EL (cell line): ENCODE results near the gene PDC.
A peak's percentile ranks its signal among the peaks of the same experiment; 100 is the strongest.

Source experiments
- DNase-seq: peaks from one replicate; pipeline ENCODE4 v3.0.0-alpha.2; 2016

Gene PDC

GRCh38 chr1:186461014-186461413 is at the start of gene PDC:
Gene PDC, minus strand, starts transcription at chr1:186461114. Its CDS starts 11,655 bp downstream, at chr1:186449459.
- DNase-seq: no peak

GRCh38 chr1:186503190-186503589 is 42.3 kb upstream of the PDC start:
- DNase-seq: peak; percentile 31

DNA sequence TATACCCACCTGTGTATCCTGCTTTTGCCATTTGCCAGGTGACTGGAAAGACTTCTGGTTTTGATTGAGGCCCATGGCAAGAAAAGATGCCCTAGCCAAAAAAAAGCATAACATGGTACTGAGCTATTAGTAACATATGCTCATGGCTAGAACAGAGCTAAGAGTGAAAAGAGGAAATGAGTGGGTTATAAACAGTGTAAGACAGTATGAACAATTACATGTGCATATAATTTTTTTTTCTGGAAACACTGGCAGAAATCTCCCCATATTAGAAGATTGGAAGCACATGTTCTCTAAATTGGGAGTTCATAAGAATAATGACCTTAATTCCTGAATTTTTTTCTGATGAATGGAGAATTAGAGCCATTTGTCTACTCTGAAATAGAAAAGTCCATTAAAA is 41.2 kb upstream of the PDC start:
- no peak for DNase-seq

DNA sequence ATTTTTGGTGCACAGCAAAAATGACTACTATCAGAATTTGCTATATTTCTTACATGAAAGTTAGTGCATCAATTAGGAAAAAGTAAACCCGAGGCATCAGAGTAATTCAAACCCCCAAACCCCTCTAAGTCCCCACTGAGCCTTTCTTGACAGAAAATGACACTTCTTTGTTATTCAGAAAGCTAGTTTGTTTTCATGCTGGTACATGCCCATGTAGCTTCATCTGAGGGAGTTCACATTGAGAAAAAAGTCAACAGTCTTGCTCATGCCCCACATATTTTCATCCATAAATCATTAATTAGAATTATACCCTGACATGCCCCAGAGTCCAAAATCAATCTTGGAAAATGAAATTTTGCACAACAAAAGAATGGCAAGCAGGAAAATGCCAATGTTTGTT is 39.9 kb upstream of the PDC start:
- no peak for DNase-seq

- no peak for DNase-seq
Measured at GRCh38 chr1:186499571-186499970, 38.7 kb upstream of the PDC start.

DNA sequence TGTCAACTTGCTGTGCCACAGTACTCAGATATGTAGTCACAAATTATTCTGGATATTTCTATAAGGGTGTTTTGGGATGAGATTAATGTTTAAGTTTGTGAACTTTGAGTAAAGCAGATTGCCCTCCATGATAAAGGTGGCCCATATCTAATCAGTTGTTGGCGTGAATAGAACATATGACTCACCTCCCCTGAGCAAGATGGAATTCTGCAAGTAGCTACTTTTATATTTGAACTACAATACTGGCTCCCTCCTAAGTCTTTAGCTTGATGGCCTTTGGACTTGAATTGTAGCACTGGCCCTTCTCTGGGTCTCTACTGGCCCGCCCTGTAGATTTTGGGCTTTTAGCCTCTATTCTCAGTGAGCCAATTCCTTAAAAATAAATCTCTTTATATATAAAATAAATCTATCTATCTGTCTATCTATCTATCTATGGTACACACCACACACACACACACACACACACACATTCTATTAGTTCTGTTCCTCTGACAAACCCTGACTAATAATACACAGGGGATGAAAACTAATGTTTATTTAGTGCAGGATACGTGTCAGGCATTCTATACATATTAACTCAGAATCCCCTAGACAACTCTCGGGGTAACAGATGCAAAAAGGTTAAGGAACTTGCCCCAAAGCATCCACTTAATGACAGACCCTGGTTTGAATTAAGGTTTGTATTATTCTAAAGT is 37.9 kb upstream of the PDC start:
- peak; percentile 83 for DNase-seq

DNA sequence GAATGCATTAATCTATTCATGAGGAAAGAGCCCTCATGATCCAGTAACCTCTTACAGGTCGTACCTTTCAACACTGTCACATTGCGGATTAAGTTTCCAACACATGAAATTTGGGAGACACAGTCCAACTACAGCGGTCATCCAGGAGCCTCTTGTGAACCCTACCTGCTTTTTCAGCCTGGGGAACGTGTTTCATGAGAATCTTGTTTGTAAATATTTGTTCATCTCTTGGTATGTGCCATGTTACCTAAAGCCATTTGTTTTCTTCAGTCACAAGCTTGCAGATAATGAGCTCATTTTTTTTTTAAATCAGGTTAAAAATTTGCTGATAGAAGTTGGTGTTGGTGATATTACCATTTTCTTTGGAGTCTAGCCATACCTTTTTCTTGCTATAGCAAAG is 37.2 kb upstream of the PDC start:
- DNase-seq: no peak

DNA sequence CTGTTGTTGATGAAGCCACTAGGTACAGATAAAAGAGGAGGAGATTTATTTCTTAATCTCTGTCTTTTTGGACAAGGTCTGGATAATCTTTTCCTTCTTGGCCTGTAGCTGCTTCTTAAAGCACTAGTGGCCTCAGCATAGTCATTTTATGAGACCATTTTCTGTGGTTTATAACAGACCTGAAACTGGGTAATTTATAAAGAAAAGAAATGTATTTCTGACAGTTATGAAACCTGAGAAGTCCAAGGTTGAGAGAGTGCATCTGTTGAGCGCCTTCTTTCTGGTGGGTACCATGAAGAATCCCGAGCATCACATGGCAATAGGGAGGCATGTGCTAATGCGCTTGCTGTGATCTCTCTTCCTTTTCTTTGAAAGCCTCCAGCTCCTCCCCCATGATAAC is 36.7 kb upstream of the PDC start:
- no peak for DNase-seq

DNA sequence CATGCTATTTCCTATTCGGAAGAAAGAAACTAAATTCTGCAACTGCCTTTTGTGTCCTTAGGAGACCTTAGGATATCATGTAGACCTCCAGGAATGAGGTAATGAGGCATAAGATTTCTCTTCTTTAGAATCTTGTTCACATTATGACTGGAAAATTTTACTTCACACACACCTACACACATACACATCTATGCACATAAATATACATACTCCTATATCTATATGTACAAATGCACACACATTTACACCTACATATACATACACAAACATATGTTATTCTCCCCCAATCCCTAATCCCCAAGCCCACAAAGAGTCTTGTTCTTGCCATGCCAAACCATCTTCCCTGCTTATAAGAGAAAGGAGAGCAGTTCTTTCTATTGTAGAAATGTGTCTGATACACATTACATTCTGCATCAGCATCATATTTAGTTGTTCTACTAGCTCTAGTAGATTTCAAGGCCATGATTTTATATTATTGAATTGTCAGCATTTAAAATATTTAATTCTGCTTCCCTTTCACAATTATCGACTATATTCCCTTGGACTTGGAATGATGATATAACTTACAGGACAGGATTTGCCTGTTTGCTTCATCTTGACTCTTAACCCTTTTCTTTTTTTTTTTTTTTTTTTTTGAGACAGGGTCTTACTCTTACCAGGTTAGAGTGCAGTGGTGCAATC is 35.4 kb upstream of the PDC start:
- DNase-seq: no peak

GRCh38 chr1:186494832-186495271 is 33.9 kb upstream of the PDC start:
- no peak for DNase-seq

DNA sequence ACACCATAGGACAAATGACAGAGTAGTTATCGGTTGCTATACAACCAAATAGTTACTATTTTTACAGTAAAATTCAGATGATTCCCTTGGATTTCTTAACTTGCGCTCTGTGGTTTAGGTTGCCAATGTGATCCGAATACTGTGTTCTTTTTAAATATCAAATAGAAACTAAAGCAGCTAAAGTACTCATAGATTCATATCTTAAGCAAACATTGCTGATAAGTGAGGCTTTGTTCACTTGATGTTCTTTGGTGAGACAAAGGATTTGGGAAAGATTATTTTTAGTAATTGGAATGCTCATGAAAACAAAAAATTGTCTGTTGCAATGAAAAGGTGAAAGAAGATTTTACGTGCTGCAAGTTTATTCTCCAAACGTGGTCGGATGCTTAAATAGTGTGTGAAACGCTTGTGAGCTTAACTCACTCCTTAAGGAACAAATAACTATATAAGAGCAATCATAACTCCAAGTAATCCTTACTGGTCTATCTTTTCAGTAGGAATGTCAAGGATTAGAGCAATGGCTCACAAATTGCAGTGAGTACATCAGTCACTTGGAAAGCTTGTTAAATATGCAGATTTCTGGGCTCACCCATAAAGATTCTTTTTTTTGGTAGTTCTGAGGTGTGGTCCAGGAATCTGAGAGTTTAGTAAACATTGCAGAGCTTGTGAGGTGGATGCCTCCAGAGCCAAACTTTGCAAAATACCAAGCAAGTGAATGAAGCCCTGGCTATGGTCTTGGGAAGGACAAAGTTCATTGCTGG is 31.8 kb upstream of the PDC start:
- no peak for DNase-seq

DNA sequence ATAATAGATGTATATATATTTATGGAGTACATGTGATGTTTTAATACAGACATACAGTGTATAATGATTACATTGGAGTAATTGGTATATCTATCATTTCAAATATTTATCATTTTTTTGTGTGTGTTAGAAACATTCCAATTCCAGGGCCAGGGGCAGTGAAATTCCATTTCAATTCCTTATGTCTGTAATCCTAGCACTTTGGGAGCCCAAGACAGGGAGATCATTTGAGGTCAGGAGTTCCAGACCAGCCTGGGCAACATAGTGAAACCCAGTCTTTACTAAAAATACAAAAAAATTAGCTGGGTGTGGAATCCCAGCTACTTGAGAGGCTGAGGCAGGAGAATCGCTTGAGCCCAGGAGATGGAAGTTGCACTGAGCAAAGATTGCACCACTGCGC is 30.4 kb upstream of the PDC start:
- no peak for DNase-seq

DNA sequence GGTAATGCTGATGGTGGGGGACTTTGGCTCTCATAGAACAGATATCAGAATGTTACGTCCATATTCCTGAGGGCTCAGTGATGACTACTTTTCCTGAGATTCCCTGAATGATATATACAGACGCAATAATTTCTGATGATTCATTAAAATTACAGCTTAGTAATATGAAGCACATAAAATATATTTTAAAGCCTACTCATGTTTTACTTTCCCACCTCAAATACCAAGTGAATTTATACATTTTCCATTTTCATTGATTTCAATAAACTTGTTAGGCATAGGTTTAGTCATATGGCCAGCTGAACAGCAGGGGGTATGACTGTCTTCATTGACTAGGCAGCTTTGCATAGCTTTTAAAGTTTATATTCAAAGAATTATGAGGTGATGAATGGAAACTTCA is 26.2 kb upstream of the PDC start:
- DNase-seq: peak; percentile 55

DNA sequence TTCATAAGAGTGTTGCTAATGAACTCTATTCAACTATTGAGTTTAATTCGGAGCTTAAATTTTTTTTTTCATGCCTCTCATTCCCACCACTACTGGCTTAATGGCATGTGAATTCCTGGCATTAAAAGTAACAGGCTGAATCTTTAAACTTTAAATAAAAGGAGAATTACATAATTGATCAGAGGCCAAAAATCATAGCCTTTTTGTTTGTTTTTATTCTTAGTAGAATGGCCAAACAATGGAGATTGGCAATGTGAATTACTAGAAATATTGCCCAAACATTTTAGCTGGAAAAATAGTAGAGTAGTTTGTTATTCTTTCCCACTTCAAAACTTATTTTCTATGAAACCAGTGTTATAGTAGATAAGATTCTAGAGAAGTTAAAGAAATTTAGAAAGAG is 25.1 kb upstream of the PDC start:
- DNase-seq: no peak

DNA sequence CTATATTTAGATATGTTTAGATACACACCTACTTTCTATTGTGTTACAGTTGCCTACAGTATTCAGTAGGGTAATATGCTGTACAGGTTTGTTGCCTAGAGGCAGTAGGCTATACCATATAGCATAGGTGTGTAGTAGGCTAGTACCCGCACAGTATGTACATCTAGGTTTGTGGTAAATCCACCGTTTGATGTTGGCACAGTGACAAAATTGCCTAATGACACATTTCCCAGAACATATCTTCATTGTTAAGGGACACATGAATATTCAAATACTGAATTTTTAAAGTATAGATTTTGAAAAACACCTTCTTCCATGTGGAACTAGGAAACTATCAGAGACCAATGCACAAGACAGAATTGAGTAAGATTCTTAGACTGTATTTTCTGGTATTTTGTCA is 22.6 kb upstream of the PDC start:
- DNase-seq: no peak

DNA sequence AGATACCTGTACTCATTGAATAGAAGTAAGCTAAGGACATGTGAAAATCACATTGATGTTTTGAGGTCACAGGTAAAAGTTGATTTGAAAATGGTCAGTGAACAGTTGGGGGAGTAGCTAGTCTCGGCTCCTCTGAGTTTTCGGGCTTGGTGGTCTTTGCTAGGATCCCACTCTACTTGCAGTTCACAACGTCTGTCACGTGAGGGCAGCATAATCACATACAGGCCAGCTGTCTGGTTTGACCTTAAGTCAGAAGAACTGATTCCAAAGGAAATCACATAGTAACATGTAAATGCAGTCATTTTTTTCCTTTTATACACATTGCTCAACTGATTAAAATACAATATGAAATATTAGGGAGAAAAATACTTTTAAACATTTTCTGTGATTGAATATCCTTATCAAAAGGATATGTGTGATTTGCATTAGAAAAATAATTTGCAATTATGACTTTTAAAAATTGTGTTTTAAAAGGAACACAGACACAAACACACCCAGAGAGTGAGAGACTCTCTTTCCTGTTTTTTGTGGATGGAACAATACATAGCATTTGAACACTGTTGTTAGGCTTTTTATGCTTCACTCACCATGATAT is 21.8 kb upstream of the PDC start:
- DNase-seq: peak; percentile 66

DNA sequence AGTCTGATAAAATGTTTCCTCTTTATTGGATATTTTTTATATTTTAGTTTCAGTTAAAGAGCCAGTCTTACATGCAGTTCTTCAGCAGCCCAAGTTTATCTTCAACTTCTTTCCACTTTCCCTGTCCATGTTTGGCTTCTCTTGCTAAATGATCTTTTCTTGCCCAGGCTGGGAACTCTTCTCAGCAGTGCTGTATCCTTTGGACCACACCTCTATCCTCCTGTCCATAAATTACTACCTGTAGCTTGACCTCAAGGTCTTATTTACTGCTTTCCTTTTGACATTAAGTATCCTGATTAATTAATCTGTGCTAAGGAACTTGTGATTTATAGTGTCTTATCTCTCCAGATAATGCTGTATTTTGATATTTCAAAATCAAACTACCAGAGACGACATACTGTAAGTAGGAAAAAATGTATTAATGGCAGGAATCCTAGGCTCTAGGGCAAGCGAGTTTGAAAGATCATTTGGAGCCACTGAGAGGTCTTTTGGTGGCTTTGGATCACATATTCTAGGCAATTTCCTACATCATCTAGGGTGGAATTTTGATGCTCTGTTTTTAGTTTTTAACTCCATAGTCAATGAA is 20.5 kb upstream of the PDC start:
- no peak for DNase-seq

- DNase-seq: no peak
Measured at GRCh38 chr1:186479162-186479561, 18.2 kb upstream of the PDC start.

DNA sequence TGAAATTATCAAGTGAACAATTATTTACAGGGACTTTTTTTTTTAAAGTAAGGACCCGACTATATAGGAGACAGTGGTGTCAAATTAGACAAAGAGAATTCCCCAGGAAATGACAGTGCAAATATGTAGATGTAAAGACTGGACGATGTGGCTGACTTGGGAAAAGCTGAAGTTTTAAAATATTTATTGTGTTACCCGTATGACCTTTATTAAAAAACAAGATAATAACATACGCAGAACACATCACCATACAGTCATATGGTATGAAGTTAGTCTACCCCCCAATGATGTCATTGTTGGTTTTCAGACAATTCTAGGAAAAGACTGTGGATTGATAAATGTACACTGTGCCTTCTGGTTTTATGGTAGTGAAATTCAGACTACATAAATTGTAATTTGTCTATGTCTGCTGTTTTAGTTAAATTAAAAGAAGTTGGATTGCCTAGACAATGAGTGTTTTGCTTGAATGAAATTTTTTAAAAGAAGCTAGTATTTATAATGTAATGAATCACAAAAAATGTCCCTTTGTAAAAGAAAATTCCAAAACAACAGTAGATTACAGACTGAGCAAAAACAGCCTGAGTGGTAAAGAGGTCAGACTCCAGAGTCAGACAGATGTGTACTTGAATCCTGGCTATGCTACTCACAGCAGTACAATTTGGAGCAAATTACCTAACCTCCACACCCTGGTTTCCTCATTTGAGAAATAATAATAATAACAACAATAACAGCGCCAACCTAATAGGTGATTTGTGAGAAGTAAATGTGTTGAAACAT is 15.5 kb upstream of the PDC start:
- peak; percentile 44 for DNase-seq

DNA sequence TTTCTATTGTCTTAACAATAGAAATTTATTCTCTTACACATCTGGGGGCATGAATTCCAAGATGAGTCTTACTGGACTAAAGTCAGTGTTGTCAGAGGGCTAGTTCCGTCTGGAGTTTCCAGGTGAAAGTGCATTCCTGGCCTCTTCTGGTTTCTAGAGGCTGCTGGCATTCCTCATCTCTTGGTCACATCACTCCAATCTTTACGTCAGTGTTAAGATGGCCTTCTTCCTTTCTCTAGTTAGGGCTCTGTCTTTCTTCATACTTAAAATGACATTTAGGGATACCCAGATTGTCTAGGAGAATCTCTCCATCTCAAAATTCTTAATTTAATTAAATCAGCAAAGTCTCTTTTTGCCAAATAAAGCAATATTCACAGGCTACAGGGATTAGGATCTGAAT is 13.3 kb upstream of the PDC start:
- peak; percentile 59 for DNase-seq

DNA sequence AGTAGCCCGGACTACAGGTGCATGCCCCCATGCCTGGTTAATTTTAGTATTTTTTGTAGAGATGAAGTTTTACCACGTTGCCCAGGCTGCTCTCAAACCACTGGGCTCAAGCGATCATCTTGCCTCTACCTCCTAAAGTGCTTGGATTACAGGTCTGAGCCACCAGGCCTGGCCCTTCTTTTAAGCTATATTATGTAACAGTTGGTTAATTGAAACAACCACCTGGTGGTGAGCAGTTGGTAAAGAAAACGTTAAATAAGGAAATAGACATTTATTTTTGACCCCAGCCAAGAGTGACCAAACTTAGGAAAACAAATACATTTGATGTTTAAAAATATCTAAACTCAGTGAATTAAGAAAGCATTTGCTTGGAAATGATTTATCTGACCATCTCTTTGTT is 12.1 kb upstream of the PDC start:
- no peak for DNase-seq

- DNase-seq: no peak
Measured at GRCh38 chr1:186465946-186466345, 5.0 kb upstream of the PDC start.
